Fibroblast of skin of right quadriceps (primary cell): ENCODE results near the gene SV2A.
"Not testable (repeated sequence)": the region's sequence is repeated elsewhere in the genome, so short reads cannot be mapped to it uniquely, and the experiment has no call there.

Experiments used
- DNase-seq: peaks from one replicate; pipeline ENCODE4 v3.0.0-alpha.2; 2013

SV2A gene

GRCh38 chr1:149886121-149886395 is 31.6 kb downstream of the SV2A start:
- peak; percentile 25 for DNase-seq

- DNase-seq: peak; percentile 88
These were observed 32.1 kb downstream of the SV2A start for GRCh38 chr1:149885339-149886120.

- DNase-seq: peak; percentile 43
These were observed 33.0 kb downstream of the SV2A start for GRCh38 chr1:149884433-149885338.

GRCh38 chr1:149883598-149884247 is 33.9 kb downstream of the SV2A start:
- DNase-seq: no peak

- DNase-seq: no peak
These were observed 35.8 kb downstream of the SV2A start for GRCh38 chr1:149881876-149882275.

GRCh38 chr1:149879556-149879955 is 38.1 kb downstream of the SV2A start:
- no peak for DNase-seq

- no peak for DNase-seq
These were observed 40.3 kb downstream of the SV2A start for GRCh38 chr1:149877211-149877946.

- not testable (repeated sequence) for DNase-seq
These were observed 44.6 kb downstream of the SV2A start for GRCh38 chr1:149873060-149873459.

GRCh38 chr1:149866887-149867286 is 50.8 kb downstream of the SV2A start:
- not testable (repeated sequence) for DNase-seq

- not testable (repeated sequence) for DNase-seq
These were observed 56.1 kb downstream of the SV2A start for GRCh38 chr1:149861497-149862054.

- DNase-seq: not testable (repeated sequence)
These were observed 56.8 kb downstream of the SV2A start for GRCh38 chr1:149860684-149861496.

GRCh38 chr1:149860271-149860670 is 57.4 kb downstream of the SV2A start:
- not testable (repeated sequence) for DNase-seq
